Neural progenitor cell (in vitro differentiated cells): ENCODE data around the gene EYA4. TPM values are rescaled to one million over a fixed set of nuclear protein-coding genes. Genes with fewer than 3 reads are reported as not detected.

ENCODE experiments used
- DNase-seq: peaks from one replicate; pipeline ENCODE4 v3.0.0-alpha.2; 2016; ENCODE audit warnings: low spot score
- H2AFZ ChIP-seq: fragments of 200-600 bp; sonication (generic); replicated peaks from 2 replicates; pipeline ENCODE4 v1.6.1; 2016; ENCODE audit warnings: antibody characterized with exemption
- H3F3A ChIP-seq: fragments of 200-600 bp; sonication (generic); 2 replicates; pipeline ENCODE4 v1.6.1; 2016; ENCODE audit warnings: antibody characterized with exemption, low read depth
- H3K27ac ChIP-seq: fragments of 200-600 bp; sonication (generic); 2 replicates; pipeline ENCODE4 v1.5.1; 2016; ENCODE audit warnings: mild to moderate bottlenecking
- H3K27me3 ChIP-seq: fragments of 200-600 bp; sonication (generic); 2 replicates; pipeline ENCODE4 v1.6.1; 2016; ENCODE audit warnings: mild to moderate bottlenecking, moderate library complexity
- H3K36me3 ChIP-seq: fragments of 200-600 bp; sonication (generic); 2 replicates; pipeline ENCODE4 v1.5.1; 2016
- H3K4me1 ChIP-seq: fragments of 200-600 bp; sonication (generic); 2 replicates; pipeline ENCODE4 v1.6.1; 2016; ENCODE audit warnings: mixed run types
- H3K4me2 ChIP-seq: fragments of 200-600 bp; sonication (generic); 2 replicates; pipeline ENCODE4 v1.6.1; 2016
- H3K4me3 ChIP-seq: fragments of 200-600 bp; sonication (generic); 2 replicates; pipeline ENCODE4 v1.5.1; 2016
- H3K79me2 ChIP-seq: fragments of 200-600 bp; sonication (generic); 2 replicates; pipeline ENCODE4 v1.6.1; 2016; ENCODE audit warnings: low read depth
- H3K9ac ChIP-seq: fragments of 200-600 bp; sonication (generic); 2 replicates; pipeline ENCODE4 v1.6.1; 2016
- H3K9me3 ChIP-seq: fragments of 200-600 bp; sonication (generic); 2 replicates; pipeline ENCODE4 v1.5.1; 2016; ENCODE audit warnings: low read depth
- H4K20me1 ChIP-seq: fragments of 200-600 bp; sonication (generic); 2 replicates; pipeline ENCODE4 v1.6.1; 2016; ENCODE audit warnings: low read depth
- H3K27ac Mint-ChIP-seq: 3 replicates; pipeline ENCODE4 v1.8.0; 2021; ENCODE audit warnings: mixed read lengths
- H3K27me3 Mint-ChIP-seq: 2 replicates; pipeline ENCODE4 v1.8.0; 2022; ENCODE audit warnings: low read depth, mild to moderate bottlenecking, inconsistent platforms, moderate library complexity, mixed read lengths; ENCODE audit not compliant: insufficient read depth
- H3K36me3 Mint-ChIP-seq: 3 replicates; pipeline ENCODE4 v1.8.0; 2021; ENCODE audit warnings: mixed read lengths
- H3K4me1 Mint-ChIP-seq: 3 replicates; pipeline ENCODE4 v1.8.0; 2021; ENCODE audit warnings: mixed read lengths
- H3K4me3 Mint-ChIP-seq: 3 replicates; pipeline ENCODE4 v1.8.0; 2021; ENCODE audit warnings: mild to moderate bottlenecking, moderate library complexity, mixed read lengths
- H3K9me3 Mint-ChIP-seq: 3 replicates; pipeline ENCODE4 v1.8.0; 2020; ENCODE audit warnings: mixed read lengths
- EZH2 ChIP-seq: fragments of 200-600 bp; sonication (generic); IDR thresholded peaks from 2 replicates; pipeline ENCODE4 v1.6.1; 2017; ENCODE audit warnings: antibody characterized with exemption, mild to moderate bottlenecking, moderate library complexity
- EZH2phosphoT487 ChIP-seq: fragments of 200-600 bp; sonication (generic); IDR thresholded peaks from 2 replicates; pipeline ENCODE4 v1.6.1; 2017; ENCODE audit warnings: antibody characterized with exemption
- total RNA-seq: library from RNA; depleted of rRNA; stranded (reverse); fragments of >200 nt; gene quantifications from 2 replicates; pipeline ENCODE4 v1.2.3, GENCODE V29; 2015; ENCODE audit warnings: low replicate concordance
- TF ChIP-seq, protein P1 (sequence below): fragments of 200-600 bp; sonication (generic); IDR thresholded peaks from 2 replicates; pipeline ENCODE4 v1.5.1; 2017; ENCODE audit warnings: antibody characterized with exemption, mild to moderate bottlenecking

Gene EYA4
- total RNA-seq, 1 donor from 2014 or later = 2.4 TPM

DNA sequence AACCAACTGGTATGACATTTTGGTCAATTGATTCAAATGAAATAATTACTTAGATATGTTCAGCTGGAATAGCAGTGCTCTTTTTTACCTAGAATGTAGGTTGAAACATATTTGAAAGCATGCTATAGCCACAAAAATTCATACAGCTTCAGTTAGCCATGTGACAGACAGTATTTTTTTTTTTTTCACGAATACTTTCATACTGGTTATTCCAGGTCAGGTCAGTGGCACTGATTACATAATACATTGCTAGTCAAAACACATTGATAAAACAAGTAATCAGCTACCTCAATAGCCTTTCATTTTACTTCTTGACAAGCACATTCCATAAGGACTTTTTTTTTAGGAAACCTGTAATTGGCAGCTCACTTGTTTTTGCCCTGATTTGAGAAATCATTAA lies 222.6 kb downstream of the EYA4 start:
- Histone ChIP-seq H3K9ac (no peak overlapping the region), H3K4me2 (peak overlapping the region; percentile 11), H3K9me3 (no peaks in the 10 kb centered on the region), H3K4me1 (peaks cover 36% of the 10 kb centered on the region), H3K36me3 (no peaks in the 10 kb centered on the region), H3K79me2 (no peaks in the 10 kb centered on the region), H3K4me3 (no peak overlapping the region), H4K20me1 (no peaks in the 10 kb centered on the region), H2AFZ (peak overlapping the region; percentile 53), H3K27ac (no peak overlapping the region), H3K27me3 (no peaks in the 10 kb centered on the region), H3F3A (peaks cover 5% of the 10 kb centered on the region)
- Mint-ChIP-seq H3K27ac (no peak overlapping the region), H3K4me3 (no peak overlapping the region), H3K4me1 (peaks cover 17% of the 10 kb centered on the region), H3K27me3 (no peaks in the 10 kb centered on the region), H3K36me3 (no peaks in the 10 kb centered on the region), H3K9me3 (no peaks in the 10 kb centered on the region)
- DNase-seq = no peak
- TF ChIP-seq EZH2phosphoT487 = no peak
- TF ChIP-seq EZH2 = no peak
- TF ChIP-seq, protein P1, sequence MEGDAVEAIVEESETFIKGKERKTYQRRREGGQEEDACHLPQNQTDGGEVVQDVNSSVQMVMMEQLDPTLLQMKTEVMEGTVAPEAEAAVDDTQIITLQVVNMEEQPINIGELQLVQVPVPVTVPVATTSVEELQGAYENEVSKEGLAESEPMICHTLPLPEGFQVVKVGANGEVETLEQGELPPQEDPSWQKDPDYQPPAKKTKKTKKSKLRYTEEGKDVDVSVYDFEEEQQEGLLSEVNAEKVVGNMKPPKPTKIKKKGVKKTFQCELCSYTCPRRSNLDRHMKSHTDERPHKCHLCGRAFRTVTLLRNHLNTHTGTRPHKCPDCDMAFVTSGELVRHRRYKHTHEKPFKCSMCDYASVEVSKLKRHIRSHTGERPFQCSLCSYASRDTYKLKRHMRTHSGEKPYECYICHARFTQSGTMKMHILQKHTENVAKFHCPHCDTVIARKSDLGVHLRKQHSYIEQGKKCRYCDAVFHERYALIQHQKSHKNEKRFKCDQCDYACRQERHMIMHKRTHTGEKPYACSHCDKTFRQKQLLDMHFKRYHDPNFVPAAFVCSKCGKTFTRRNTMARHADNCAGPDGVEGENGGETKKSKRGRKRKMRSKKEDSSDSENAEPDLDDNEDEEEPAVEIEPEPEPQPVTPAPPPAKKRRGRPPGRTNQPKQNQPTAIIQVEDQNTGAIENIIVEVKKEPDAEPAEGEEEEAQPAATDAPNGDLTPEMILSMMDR = no peak

DNA sequence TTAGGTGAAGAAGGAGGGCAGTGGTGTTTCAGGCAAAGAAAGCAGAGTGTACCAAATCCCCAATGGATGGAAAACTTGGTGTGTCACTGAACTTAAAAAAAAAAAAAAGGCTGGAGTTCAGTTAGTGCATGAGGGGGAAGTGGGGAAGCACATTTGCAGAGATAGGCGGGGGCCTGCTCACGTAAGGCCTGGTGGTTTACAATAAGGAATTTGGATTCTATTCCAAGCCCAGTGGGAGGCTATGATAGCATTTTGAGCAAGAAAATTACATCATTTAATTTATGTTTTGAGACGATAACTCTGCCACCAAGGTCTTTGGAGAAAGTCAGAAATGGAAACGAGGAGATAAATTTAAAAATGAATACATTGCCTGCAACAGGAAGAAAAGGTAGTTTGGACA lies 225.5 kb downstream of the EYA4 start:
- Histone ChIP-seq H3K79me2 (no peaks in the 10 kb centered on the region), H3K9ac (no peak overlapping the region), H3F3A (no peaks in the 10 kb centered on the region), H3K4me3 (no peak overlapping the region), H3K36me3 (no peaks in the 10 kb centered on the region), H3K9me3 (peaks cover 6% of the 10 kb centered on the region), H3K4me1 (peaks cover 12% of the 10 kb centered on the region), H3K27ac (no peak overlapping the region), H3K27me3 (no peaks in the 10 kb centered on the region), H3K4me2 (no peak overlapping the region), H2AFZ (peak overlapping the region; percentile 50), H4K20me1 (no peaks in the 10 kb centered on the region)
- Mint-ChIP-seq H3K27me3 (no peaks in the 10 kb centered on the region), H3K27ac (no peak overlapping the region), H3K36me3 (no peaks in the 10 kb centered on the region), H3K4me3 (no peak overlapping the region), H3K9me3 (no peaks in the 10 kb centered on the region), H3K4me1 (peaks cover 2% of the 10 kb centered on the region)
- no peak for DNase-seq
- no peak for TF ChIP-seq EZH2phosphoT487
- TF ChIP-seq EZH2 = no peak
- TF ChIP-seq, protein P1 = no peak

- Histone ChIP-seq H3K9me3 (peaks cover 6% of the 10 kb centered on the region), H3K9ac (no peak overlapping the region), H3K27ac (no peak overlapping the region), H3F3A (no peaks in the 10 kb centered on the region), H3K27me3 (no peaks in the 10 kb centered on the region), H2AFZ (no peak overlapping the region), H3K4me3 (no peak overlapping the region), H4K20me1 (no peaks in the 10 kb centered on the region), H3K36me3 (no peaks in the 10 kb centered on the region), H3K4me1 (peaks cover 12% of the 10 kb centered on the region), H3K79me2 (no peaks in the 10 kb centered on the region), H3K4me2 (no peak overlapping the region)
- H3K9me3 Mint-ChIP-seq = no peaks in the 10 kb centered on the region
- H3K4me3 Mint-ChIP-seq = no peak overlapping the region
- no peak overlapping the region for H3K27ac Mint-ChIP-seq
- TF ChIP-seq, protein P1 = no peak
- TF ChIP-seq EZH2phosphoT487 = no peak
- TF ChIP-seq EZH2 = no peak
- H3K4me1 Mint-ChIP-seq = no peaks in the 10 kb centered on the region
- H3K36me3 Mint-ChIP-seq = no peaks in the 10 kb centered on the region
- H3K27me3 Mint-ChIP-seq = no peaks in the 10 kb centered on the region
- no peak for DNase-seq
These were observed 226.2 kb downstream of the EYA4 start for GRCh38 chr6:133467231-133467981.
